Vagina (tissue), 2 donors: ENCODE results near the gene GAL3ST2.

Experiments
- CTCF ChIP-seq, 3 experiments: fragments of 450-650 bp in 2 of 3; fragments of 200-600 bp in 1 of 3; sonication (generic) in 1 of 3; IDR thresholded peaks; one replicate each; pipeline ENCODE4 v1.5.1; 2017 to 2019; ENCODE audit warnings: antibody characterized with exemption in 3 of 3, mild to moderate bottlenecking in 2 of 3, moderate library complexity in 2 of 3
- POLR2A ChIP-seq, 2 donors: fragments of 450-650 bp; IDR thresholded peaks; one replicate each; pipeline ENCODE4 v1.6.1; 2017; ENCODE audit warnings: antibody characterized with exemption in 2 of 2, mild to moderate bottlenecking in 2 of 2, moderate library complexity in 2 of 2

GRCh38 chr2:241772063-241772499 lies 4.5 kb upstream of the GAL3ST2 start:
- no peak for TF ChIP-seq POLR2A (IDR thresholded peaks at IDR 0.05)
- no peak for TF ChIP-seq CTCF (IDR thresholded peaks at IDR 0.05)
